HepG2 (cell line): ENCODE results near the gene PLSCR3. TPM values are rescaled to one million over a fixed set of nuclear protein-coding genes. Genes with fewer than 3 reads are reported as not detected.

Source experiments
- ARID3A ChIP-seq: IDR thresholded peaks from 2 replicates; pipeline ENCODE4 v1.6.1; 2012; ENCODE audit warnings: low read depth, low read length, improper control_type of control experiment
- MED13 ChIP-seq: sonication (generic); formaldehyde crosslinking; IDR thresholded peaks from 2 replicates; pipeline ENCODE4 v1.5.0; 2020; ENCODE audit warnings: missing genetic modification reagents
- PRPF4 ChIP-seq: fragments of 200-400 bp; formaldehyde crosslinking; IDR thresholded peaks from 2 replicates; pipeline ENCODE4 v1.6.1; 2016; ENCODE audit warnings: low read length, low read depth; ENCODE audit not compliant: poor library complexity, severe bottlenecking
- SIN3A ChIP-seq: IDR thresholded peaks from 2 replicates; pipeline ENCODE4 v1.6.1; 2011; ENCODE audit warnings: low read depth, mild to moderate bottlenecking, control low read depth, low read length, borderline replicate concordance
- SP2 ChIP-seq: sonication (generic); formaldehyde crosslinking; IDR thresholded peaks from 2 replicates; pipeline ENCODE4 v1.5.1; 2020; ENCODE audit warnings: mild to moderate bottlenecking, missing genetic modification reagents
- TCF12 ChIP-seq, 2 experiments: fragments of 450-650 bp in 1 of 2; sonication (generic) in 1 of 2; formaldehyde crosslinking in 1 of 2; IDR thresholded peaks; 2 replicates each; pipeline versions ENCODE4 v1.6.1 to v1.8.0; 2017 to 2022; ENCODE audit warnings: antibody characterized with exemption in 1 of 2, mild to moderate bottlenecking in 1 of 2, missing genetic modification reagents in 1 of 2, moderate library complexity in 1 of 2
- ZHX1 ChIP-seq: sonication (generic); formaldehyde crosslinking; IDR thresholded peaks from 2 replicates; pipeline ENCODE4 v1.8.1; 2022; ENCODE audit warnings: low read depth, mild to moderate bottlenecking, missing genetic modification reagents
- ZNF235 ChIP-seq: sonication (generic); formaldehyde crosslinking; IDR thresholded peaks from 2 replicates; pipeline ENCODE4 v1.8.1; 2023; ENCODE audit warnings: mild to moderate bottlenecking, missing genetic modification reagents, borderline replicate concordance
- ZNF260 ChIP-seq: sonication (generic); formaldehyde crosslinking; IDR thresholded peaks from 2 replicates; pipeline ENCODE4 v1.4.0; 2020; ENCODE audit warnings: missing genetic modification reagents, low read depth, mild to moderate bottlenecking, borderline replicate concordance
- ZNF737 ChIP-seq: sonication (generic); formaldehyde crosslinking; IDR thresholded peaks from 2 replicates; pipeline ENCODE4 v1.5.0; 2020; ENCODE audit warnings: missing genetic modification reagents, mild to moderate bottlenecking, borderline replicate concordance
- ZNF782 ChIP-seq: sonication (generic); formaldehyde crosslinking; IDR thresholded peaks from 2 replicates; pipeline ENCODE4 v1.4.0; 2020; ENCODE audit warnings: missing genetic modification reagents, mild to moderate bottlenecking, borderline replicate concordance
- polyA plus RNA-seq, 8 experiments: library from polyadenylated mRNA; depleted of rRNA in 3 of 8; stranded (reverse) in 7 of 8; unstranded in 1 of 8; fragments of >200 nt; fragmentation: Illumina TruSeq in 4 of 8; extraction: Trizol in 4 of 8; gene quantifications; 2 replicates each; pipeline versions ENCODE4 v1.2.1 to v1.2.3, GENCODE V29; 2011 to 2016; ENCODE audit warnings: low read depth in 4 of 8, missing spikeins in 1 of 8, mixed read lengths in 1 of 8; ENCODE audit not compliant: insufficient read depth in 1 of 8
- total RNA-seq, 5 experiments: library from RNA; depleted of rRNA; stranded (reverse); fragments of >200 nt; fragmentation: Illumina TruSeq; extraction: Trizol; gene quantifications; 2 replicates each; pipeline ENCODE4 v1.2.3, GENCODE V29; 2016; ENCODE audit warnings: low read depth in 1 of 5
- TF ChIP-seq, protein P1 (sequence below): sonication (generic); formaldehyde crosslinking; IDR thresholded peaks from 2 replicates; pipeline ENCODE4 v1.5.0; 2020; ENCODE audit warnings: mild to moderate bottlenecking, missing genetic modification reagents
- TF ChIP-seq, protein P2 (sequence below): sonication (generic); formaldehyde crosslinking; IDR thresholded peaks from 2 replicates; pipeline ENCODE4 v1.4.0; 2020; ENCODE audit warnings: missing genetic modification reagents
- TF ChIP-seq, protein P3 (sequence below): sonication (generic); formaldehyde crosslinking; IDR thresholded peaks from 2 replicates; pipeline ENCODE4 v1.4.0; 2020; ENCODE audit warnings: mild to moderate bottlenecking, missing genetic modification reagents
- TF ChIP-seq, protein P4 (sequence below): sonication (generic); formaldehyde crosslinking; IDR thresholded peaks from 2 replicates; pipeline ENCODE4 v1.4.0; 2020; ENCODE audit warnings: missing genetic modification reagents, mild to moderate bottlenecking, borderline replicate concordance

Gene PLSCR3
- total and polyA plus RNA-seq, 2 of the 13 experiments (the other 11 are each of a cell fraction or from before 2014, with no cell fraction given) = 5.6 to 6.2 TPM

DNA sequence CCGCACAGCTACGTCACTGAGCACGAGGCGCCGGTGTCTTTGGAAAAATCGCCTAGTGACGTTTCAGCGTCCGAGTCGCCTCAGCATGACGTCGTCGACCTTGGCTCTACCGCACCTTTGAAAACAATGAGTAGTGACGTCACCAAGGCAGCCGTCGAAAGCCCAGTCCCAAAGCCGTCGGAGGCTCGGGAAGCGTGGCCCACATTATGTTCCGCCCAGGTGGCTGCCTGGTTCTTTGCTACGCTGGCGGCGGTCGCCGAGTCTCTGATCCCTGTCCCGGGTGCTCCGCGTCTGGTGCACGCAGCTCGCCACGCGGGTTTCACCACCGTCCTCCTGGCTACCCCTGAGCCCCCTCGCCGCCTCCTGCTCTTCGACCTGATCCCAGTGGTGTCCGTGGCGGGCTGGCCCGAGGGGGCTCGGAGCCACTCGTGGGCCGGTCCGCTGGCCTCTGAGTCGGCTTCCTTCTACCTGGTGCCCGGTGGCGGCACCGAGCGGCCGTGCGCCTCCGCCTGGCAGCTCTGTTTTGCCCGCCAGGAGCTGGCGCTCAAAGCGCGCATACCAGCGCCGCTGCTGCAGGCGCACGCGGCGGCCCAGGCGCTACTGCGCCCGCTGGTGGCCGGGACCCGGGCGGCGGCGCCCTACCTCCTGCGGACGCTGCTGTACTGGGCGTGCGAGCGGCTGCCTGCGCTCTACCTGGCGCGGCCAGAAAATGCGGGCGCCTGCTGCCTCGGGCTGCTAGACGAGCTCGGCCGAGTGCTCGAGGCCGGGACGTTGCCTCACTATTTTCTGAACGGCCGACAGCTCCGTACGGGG, 42.4 kb upstream of the PLSCR3 start (continued):
- TF ChIP-seq ZNF782 (CRISPR knock-in tag) = no peak
- no peak for TF ChIP-seq ZNF737 (CRISPR knock-in tag)
- TF ChIP-seq TCF12 (IDR thresholded peaks at IDR 0.05) = no peak
- TF ChIP-seq TCF12 (CRISPR knock-in tag; IDR thresholded peaks at IDR 0.05) = no peak
- no peak for TF ChIP-seq SP2
- no peak for TF ChIP-seq MED13
- TF ChIP-seq ZNF260 (CRISPR knock-in tag) = no peak
- TF ChIP-seq, protein P1, sequence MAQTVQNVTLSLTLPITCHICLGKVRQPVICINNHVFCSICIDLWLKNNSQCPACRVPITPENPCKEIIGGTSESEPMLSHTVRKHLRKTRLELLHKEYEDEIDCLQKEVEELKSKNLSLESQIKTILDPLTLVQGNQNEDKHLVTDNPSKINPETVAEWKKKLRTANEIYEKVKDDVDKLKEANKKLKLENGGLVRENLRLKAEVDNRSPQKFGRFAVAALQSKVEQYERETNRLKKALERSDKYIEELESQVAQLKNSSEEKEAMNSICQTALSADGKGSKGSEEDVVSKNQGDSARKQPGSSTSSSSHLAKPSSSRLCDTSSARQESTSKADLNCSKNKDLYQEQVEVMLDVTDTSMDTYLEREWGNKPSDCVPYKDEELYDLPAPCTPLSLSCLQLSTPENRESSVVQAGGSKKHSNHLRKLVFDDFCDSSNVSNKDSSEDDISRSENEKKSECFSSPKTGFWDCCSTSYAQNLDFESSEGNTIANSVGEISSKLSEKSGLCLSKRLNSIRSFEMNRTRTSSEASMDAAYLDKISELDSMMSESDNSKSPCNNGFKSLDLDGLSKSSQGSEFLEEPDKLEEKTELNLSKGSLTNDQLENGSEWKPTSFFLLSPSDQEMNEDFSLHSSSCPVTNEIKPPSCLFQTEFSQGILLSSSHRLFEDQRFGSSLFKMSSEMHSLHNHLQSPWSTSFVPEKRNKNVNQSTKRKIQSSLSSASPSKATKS (CRISPR knock-in tag) = no peak
- TF ChIP-seq ZNF235 (CRISPR knock-in tag) = no peak
- TF ChIP-seq, protein P2, sequence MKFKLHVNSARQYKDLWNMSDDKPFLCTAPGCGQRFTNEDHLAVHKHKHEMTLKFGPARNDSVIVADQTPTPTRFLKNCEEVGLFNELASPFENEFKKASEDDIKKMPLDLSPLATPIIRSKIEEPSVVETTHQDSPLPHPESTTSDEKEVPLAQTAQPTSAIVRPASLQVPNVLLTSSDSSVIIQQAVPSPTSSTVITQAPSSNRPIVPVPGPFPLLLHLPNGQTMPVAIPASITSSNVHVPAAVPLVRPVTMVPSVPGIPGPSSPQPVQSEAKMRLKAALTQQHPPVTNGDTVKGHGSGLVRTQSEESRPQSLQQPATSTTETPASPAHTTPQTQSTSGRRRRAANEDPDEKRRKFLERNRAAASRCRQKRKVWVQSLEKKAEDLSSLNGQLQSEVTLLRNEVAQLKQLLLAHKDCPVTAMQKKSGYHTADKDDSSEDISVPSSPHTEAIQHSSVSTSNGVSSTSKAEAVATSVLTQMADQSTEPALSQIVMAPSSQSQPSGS (CRISPR knock-in tag) = no peak
- no peak for TF ChIP-seq SIN3A
- TF ChIP-seq, protein P3, sequence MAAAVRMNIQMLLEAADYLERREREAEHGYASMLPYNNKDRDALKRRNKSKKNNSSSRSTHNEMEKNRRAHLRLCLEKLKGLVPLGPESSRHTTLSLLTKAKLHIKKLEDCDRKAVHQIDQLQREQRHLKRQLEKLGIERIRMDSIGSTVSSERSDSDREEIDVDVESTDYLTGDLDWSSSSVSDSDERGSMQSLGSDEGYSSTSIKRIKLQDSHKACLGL (CRISPR knock-in tag) = no peak
- TF ChIP-seq PRPF4 = no peak
- no peak for TF ChIP-seq ZHX1 (CRISPR knock-in tag)
- TF ChIP-seq, protein P4, sequence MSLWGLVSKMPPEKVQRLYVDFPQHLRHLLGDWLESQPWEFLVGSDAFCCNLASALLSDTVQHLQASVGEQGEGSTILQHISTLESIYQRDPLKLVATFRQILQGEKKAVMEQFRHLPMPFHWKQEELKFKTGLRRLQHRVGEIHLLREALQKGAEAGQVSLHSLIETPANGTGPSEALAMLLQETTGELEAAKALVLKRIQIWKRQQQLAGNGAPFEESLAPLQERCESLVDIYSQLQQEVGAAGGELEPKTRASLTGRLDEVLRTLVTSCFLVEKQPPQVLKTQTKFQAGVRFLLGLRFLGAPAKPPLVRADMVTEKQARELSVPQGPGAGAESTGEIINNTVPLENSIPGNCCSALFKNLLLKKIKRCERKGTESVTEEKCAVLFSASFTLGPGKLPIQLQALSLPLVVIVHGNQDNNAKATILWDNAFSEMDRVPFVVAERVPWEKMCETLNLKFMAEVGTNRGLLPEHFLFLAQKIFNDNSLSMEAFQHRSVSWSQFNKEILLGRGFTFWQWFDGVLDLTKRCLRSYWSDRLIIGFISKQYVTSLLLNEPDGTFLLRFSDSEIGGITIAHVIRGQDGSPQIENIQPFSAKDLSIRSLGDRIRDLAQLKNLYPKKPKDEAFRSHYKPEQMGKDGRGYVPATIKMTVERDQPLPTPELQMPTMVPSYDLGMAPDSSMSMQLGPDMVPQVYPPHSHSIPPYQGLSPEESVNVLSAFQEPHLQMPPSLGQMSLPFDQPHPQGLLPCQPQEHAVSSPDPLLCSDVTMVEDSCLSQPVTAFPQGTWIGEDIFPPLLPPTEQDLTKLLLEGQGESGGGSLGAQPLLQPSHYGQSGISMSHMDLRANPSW (CRISPR knock-in tag) = no peak
- no peak for TF ChIP-seq ARID3A
